Suprapubic skin (tissue), 4 donors: Measurements from ENCODE around the gene TPRG1. TPM values are rescaled to one million over a fixed set of nuclear protein-coding genes. Genes with fewer than 3 reads are reported as not detected.
A peak's percentile ranks its signal among the peaks of the same experiment; 100 is the strongest.

Source experiments
- DNase-seq, 2 donors: peaks; one replicate each; pipeline ENCODE4 v3.0.0-alpha.2; 2019; ENCODE audit warnings: low spot score in 2 of 2
- H3K27ac ChIP-seq: fragments of 200-600 bp; sonication (generic); one replicate; pipeline ENCODE4 v1.5.1; 2019
- H3K27me3 ChIP-seq: fragments of 200-600 bp; sonication (generic); one replicate; pipeline ENCODE4 v1.5.1; 2019
- H3K36me3 ChIP-seq: fragments of 200-600 bp; sonication (generic); one replicate; pipeline ENCODE4 v1.5.1; 2019
- H3K4me1 ChIP-seq: fragments of 200-600 bp; sonication (generic); one replicate; pipeline ENCODE4 v1.5.1; 2019
- H3K4me3 ChIP-seq: fragments of 200-600 bp; sonication (generic); one replicate; pipeline ENCODE4 v1.5.1; 2019; ENCODE audit warnings: mild to moderate bottlenecking
- H3K9me3 ChIP-seq: fragments of 200-600 bp; sonication (generic); one replicate; pipeline ENCODE4 v1.5.1; 2019
- CTCF ChIP-seq, 2 donors: fragments of 200-600 bp in 1 of 2; fragments of 450-650 bp in 1 of 2; sonication (generic) in 1 of 2; IDR thresholded peaks; one replicate each; pipeline ENCODE4 v1.5.1; 2016 to 2019; ENCODE audit warnings: antibody characterized with exemption in 2 of 2, mild to moderate bottlenecking in 1 of 2, moderate library complexity in 1 of 2
- EP300 ChIP-seq: sonication (generic); formaldehyde crosslinking; IDR thresholded peaks from one replicate; pipeline ENCODE4 v1.6.1; 2017; ENCODE audit warnings: antibody characterized with exemption
- POLR2A ChIP-seq, 2 donors: fragments of 450-650 bp; IDR thresholded peaks; one replicate each; pipeline ENCODE4 v1.6.1; 2017; ENCODE audit warnings: antibody characterized with exemption in 2 of 2, mild to moderate bottlenecking in 2 of 2, moderate library complexity in 2 of 2
- POLR2AphosphoS5 ChIP-seq, 3 donors: sonication (generic); formaldehyde crosslinking; IDR thresholded peaks; one replicate each; pipeline ENCODE4 v1.6.1; 2017; ENCODE audit warnings: antibody characterized with exemption in 3 of 3
- WGBS: methylation state at CpG from one replicate; pipeline ENCODE4 v1.1.5; 2018; 5-methylcytosine and 5-hydroxymethylcytosine counted together
- total RNA-seq, 4 donors: library from RNA; depleted of rRNA; stranded (reverse); fragments of >200 nt; gene quantifications; one replicate each; pipeline ENCODE4 v1.1.0, GENCODE V29; 2016

Gene TPRG1
- total RNA-seq, 4 donors from 2014 or later, result 19.9 to 30.9 (median 28.4) TPM

GRCh38 chr3:189272500-189273119, 100.8 kb downstream of the TPRG1 start:
- TF ChIP-seq POLR2A (IDR thresholded peaks at IDR 0.05) (no peak), EP300 (no peak), POLR2AphosphoS5 (IDR thresholded peaks at IDR 0.05) (no peak), CTCF (IDR thresholded peaks at IDR 0.05) (no peak)
- H3K36me3 ChIP-seq, result no peaks in the 10 kb centered on the region
- no peaks in the 10 kb centered on the region for H3K27me3 ChIP-seq
- H3K4me3 ChIP-seq, result no peak overlapping the region
- 63% methylated on average over 4 of the region's 4 CpGs for WGBS
- peak overlapping the region; percentile 38 for H3K27ac ChIP-seq
- H3K9me3 ChIP-seq, result no peaks in the 10 kb centered on the region
- no peak for DNase-seq
- H3K4me1 ChIP-seq, result peaks cover 48% of the 10 kb centered on the region

- Histone ChIP-seq H3K4me1 (peaks cover 45% of the 10 kb centered on the region), H3K27ac (no peak overlapping the region), H3K9me3 (no peaks in the 10 kb centered on the region), H3K4me3 (no peak overlapping the region), H3K36me3 (no peaks in the 10 kb centered on the region), H3K27me3 (no peaks in the 10 kb centered on the region)
- no peak for DNase-seq
- TF ChIP-seq POLR2AphosphoS5 (IDR thresholded peaks at IDR 0.05) (no peak), CTCF (IDR thresholded peaks at IDR 0.05) (no peak), POLR2A (IDR thresholded peaks at IDR 0.05) (no peak), EP300 (no peak)
- WGBS, result 88% methylated on average over 1 of the region's 1 CpG
Measured at GRCh38 chr3:189273736-189274135, 102.0 kb downstream of the TPRG1 start.

GRCh38 chr3:189275182-189275581, 103.4 kb downstream of the TPRG1 start:
- no peak for DNase-seq
- Histone ChIP-seq H3K36me3 (no peaks in the 10 kb centered on the region), H3K4me1 (peaks cover 34% of the 10 kb centered on the region), H3K4me3 (no peak overlapping the region), H3K9me3 (no peaks in the 10 kb centered on the region), H3K27ac (no peak overlapping the region), H3K27me3 (no peaks in the 10 kb centered on the region)
- WGBS, result 94% methylated on average over 2 of the region's 2 CpGs
- TF ChIP-seq POLR2A (IDR thresholded peaks at IDR 0.05) (no peak), EP300 (no peak), CTCF (IDR thresholded peaks at IDR 0.05) (no peak), POLR2AphosphoS5 (IDR thresholded peaks at IDR 0.05) (no peak)

GRCh38 chr3:189275852-189276251, 104.1 kb downstream of the TPRG1 start:
- H3K27me3 ChIP-seq, result no peaks in the 10 kb centered on the region
- no peak overlapping the region for H3K27ac ChIP-seq
- DNase-seq, result no peak
- no peak overlapping the region for H3K4me3 ChIP-seq
- WGBS, result 89% methylated on average over 2 of the region's 2 CpGs
- no peaks in the 10 kb centered on the region for H3K36me3 ChIP-seq
- H3K4me1 ChIP-seq, result peaks cover 30% of the 10 kb centered on the region
- TF ChIP-seq CTCF (IDR thresholded peaks at IDR 0.05) (no peak), EP300 (no peak), POLR2A (IDR thresholded peaks at IDR 0.05) (no peak), POLR2AphosphoS5 (IDR thresholded peaks at IDR 0.05) (no peak)
- no peaks in the 10 kb centered on the region for H3K9me3 ChIP-seq

- no peak overlapping the region for H3K27ac ChIP-seq
Measured at GRCh38 chr3:189276444-189277219, 104.9 kb downstream of the TPRG1 start.

More at GRCh38 chr3:189276444-189277219, 104.9 kb downstream of the TPRG1 start:
- Histone ChIP-seq H3K9me3 (no peaks in the 10 kb centered on the region), H3K4me3 (no peak overlapping the region), H3K4me1 (peaks cover 29% of the 10 kb centered on the region), H3K36me3 (no peaks in the 10 kb centered on the region), H3K27me3 (no peaks in the 10 kb centered on the region)
- WGBS, result 25% methylated on average over 5 of the region's 5 CpGs
- DNase-seq, result no peak
- TF ChIP-seq POLR2AphosphoS5 (IDR thresholded peaks at IDR 0.05), result no peak
- TF ChIP-seq POLR2A (IDR thresholded peaks at IDR 0.05), result no peak
- TF ChIP-seq EP300, result no peak
- no peak for TF ChIP-seq CTCF (IDR thresholded peaks at IDR 0.05)
